Measurements from ENCODE around the gene EDARADD. TPM values are rescaled to one million over a fixed set of nuclear protein-coding genes. Genes with fewer than 3 reads are reported as not detected.

The EDARADD gene
- total and polyA plus RNA-seq, 7 experiments from 2014 or later = 0.38 to 6.6 (median 0.73) TPM; not detected in 2

DNA sequence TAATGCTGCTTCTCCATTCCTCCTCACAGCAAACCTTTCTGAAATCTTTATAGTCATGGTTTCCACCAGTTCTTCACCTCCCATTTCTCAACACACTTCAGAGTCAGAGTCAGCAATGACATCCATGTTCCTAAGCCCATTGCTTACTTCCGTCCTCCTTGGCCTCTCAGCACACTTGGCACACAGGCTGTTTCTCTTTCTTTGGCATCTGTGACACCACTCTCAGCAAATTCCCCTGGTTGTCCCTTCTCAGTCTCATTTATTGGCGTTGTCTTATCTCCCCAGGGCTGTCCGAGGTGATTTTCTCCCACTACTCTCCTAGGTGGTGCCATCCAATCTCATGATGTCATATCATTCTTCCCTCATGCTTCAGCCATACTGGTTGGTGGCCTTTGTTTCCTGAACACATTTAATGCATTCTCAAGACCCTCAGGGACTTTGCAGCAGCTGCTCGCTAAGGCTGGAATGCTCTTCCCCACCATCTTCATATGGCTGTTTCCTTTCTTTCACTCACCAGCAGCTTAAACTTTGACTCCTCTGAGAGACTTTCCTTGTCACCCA is 126.4 kb downstream of the EDARADD start:
- Mint-ChIP-seq H3K4me3 (no peak overlapping the region), H3K27me3 (peaks cover 0 to 11% (median 0%) of the 10 kb centered on the region in 5 donors), H3K36me3 (peaks cover 0 to 10% (median 3%) of the 10 kb centered on the region in 5 donors), H3K4me1 (peaks cover 18 to 46% (median 36%) of the 10 kb centered on the region in 7 donors), H3K27ac (peak overlapping the region in 1 of 9 donors; percentile 11), H3K9me3 (peaks cover 0 to 3% (median 0%) of the 10 kb centered on the region in 11 donors)
- ChIA-PET CTCF (no interaction called here), POLR2A (no interaction called here)
- peaks cover 8 to 19% of the 10 kb centered on the region in 2 donors for H3K4me1 ChIP-seq (ENCODE audit: control insufficient read depth in 2 of 2, insufficient read depth in 2 of 2, low read length in 2 of 2)
- no peak overlapping the region for H3K4me3 ChIP-seq (ENCODE audit: low read length)
- intact Hi-C loops (cut with micrococcal nuclease) = loop anchor here (5.0 kb wide), 4 partner anchors 103 to 653 kb away; partner anchors contain the start of genes GPR137B (in 1 of the 2) and LYST (in 1 of the 2)
- ATAC-seq (no peak), DNase-seq (no peak)
- H3K27ac ChIP-seq (ENCODE audit: low read depth, low read length) = no peak overlapping the region
- peaks cover 0 to 6% (median 0%) of the 10 kb centered on the region in 3 experiments for H3K36me3 ChIP-seq (ENCODE audit: control insufficient read depth in 2 of 3, insufficient read depth in 3 of 3, low read length in 3 of 3)
- H3K9me3 ChIP-seq (ENCODE audit: control insufficient read depth in 2 of 3, low read length in 3 of 3) = no peaks in the 10 kb centered on the region
- no peaks in the 10 kb centered on the region for H3K27me3 ChIP-seq (ENCODE audit: control insufficient read depth in 2 of 2, insufficient read depth in 2 of 2, low read length in 2 of 2)

DNA sequence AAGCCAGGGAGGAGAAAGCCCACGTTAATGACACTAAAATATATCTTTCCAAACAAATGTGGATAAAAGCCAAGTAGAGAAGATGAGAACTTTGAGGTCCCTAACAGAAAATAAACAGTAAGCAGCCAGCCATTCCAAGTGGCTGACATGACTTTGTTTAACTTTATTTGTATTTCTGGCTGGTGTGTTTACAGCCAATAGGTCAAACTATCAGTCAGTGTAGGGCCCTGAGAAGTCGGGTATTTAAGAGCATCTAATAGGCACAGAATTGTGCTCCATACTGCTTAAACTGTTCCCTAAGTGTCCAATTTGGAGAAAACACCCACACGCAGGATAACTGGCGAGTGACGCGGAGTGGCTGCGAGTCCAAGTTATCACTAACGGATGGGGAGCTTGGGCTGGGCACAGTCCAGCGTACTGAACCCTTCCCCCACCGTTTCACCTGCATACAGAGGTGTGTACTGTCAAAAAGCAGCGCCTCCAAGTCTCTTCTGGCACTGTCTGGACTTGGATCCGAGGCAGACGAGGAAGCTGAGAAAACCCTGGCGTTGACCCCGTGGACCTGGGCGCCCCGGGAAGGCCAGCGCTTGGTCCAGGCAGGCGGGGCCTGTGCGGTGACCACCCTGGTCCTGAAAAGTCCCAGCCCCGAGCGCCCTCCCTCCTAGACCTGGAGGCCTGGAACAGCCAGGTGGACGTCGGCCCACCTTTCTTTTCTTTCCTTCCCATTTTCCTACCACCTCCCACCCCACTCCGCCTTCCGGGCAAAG is 129.0 kb downstream of the EDARADD start:
- CTCF ChIA-PET = no interaction called here
- Histone ChIP-seq H3K4me3 (ENCODE audit: low read length) (peak overlapping the region; percentile 70), H3K36me3 (ENCODE audit: control insufficient read depth in 2 of 3, insufficient read depth in 3 of 3, low read length in 3 of 3) (peaks cover 0 to 22% (median 5%) of the 10 kb centered on the region in 3 experiments), H3K9me3 (ENCODE audit: control insufficient read depth in 2 of 3, low read length in 3 of 3) (no peaks in the 10 kb centered on the region), H3K27me3 (ENCODE audit: control insufficient read depth in 2 of 2, insufficient read depth in 2 of 2, low read length in 2 of 2) (no peaks in the 10 kb centered on the region), H3K4me1 (ENCODE audit: control insufficient read depth in 2 of 2, insufficient read depth in 2 of 2, low read length in 2 of 2) (peaks cover 4 to 5% of the 10 kb centered on the region in 2 donors), H3K27ac (ENCODE audit: low read depth, low read length) (peak overlapping the region; percentile 87)
- peaks cover 0 to 5% (median 0%) of the 10 kb centered on the region in 5 donors for H3K27me3 Mint-ChIP-seq
- peak overlapping the region; percentile 93 to 99 (median 98) for H3K27ac Mint-ChIP-seq
- H3K36me3 Mint-ChIP-seq = peaks cover 5 to 26% (median 18%) of the 10 kb centered on the region in 5 donors
- peaks cover 10 to 39% (median 35%) of the 10 kb centered on the region in 7 donors for H3K4me1 Mint-ChIP-seq
- peaks cover 0 to 3% (median 0%) of the 10 kb centered on the region in 11 donors for H3K9me3 Mint-ChIP-seq
- intact Hi-C loops (cut with micrococcal nuclease) = loop anchor here (5.0 kb wide), 4 partner anchors 106 to 656 kb away; partner anchors contain the start of genes GPR137B (in 1 of the 2) and LYST (in 1 of the 2)
- POLR2A ChIA-PET = interaction anchor here (1.0 kb wide), 1 partner anchor 20 kb away, joined by 3 read pairs; no protein-coding TSS in a partner anchor
- DNase-seq (peak in 2 of 9 donors; percentile 9 to 19), ATAC-seq (no peak)
- H3K4me3 Mint-ChIP-seq = peak overlapping the region; percentile 93 to 100 (median 99)

DNA sequence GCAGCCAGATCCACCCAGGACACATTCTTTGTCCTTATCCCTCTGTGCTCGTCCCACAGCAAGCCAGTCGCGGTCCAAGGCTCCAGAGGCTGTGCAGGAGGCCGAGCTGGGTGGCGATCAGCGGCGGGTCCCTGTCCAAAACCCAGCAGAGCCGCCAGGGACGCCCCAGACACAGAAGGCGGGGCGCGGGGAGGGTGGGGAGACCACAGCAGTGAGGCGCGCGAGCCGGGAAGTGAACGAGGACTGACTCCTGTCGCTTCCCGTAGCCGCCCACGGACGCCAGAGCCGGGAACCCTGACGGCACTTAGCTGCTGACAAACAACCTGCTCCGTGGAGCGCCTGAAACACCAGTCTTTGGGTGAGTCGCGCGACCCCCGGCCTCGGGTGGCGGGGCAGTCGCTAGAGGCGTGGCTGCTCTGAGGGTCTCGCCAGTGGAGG is 129.6 kb downstream of the EDARADD start, which contains the start of gene LGALS8:
Gene LGALS8 (plus strand): TSS at position 279 of the 438 bp plus-strand sequence. CDS start 2,089 bp downstream, outside the sequence.
- CTCF ChIA-PET = no interaction called here
- Histone ChIP-seq H3K9me3 (ENCODE audit: control insufficient read depth in 2 of 3, low read length in 3 of 3) (no peaks in the 10 kb centered on the region), H3K27ac (ENCODE audit: low read depth, low read length) (peak within 1 kb of the TSS; percentile 87), H3K4me1 (ENCODE audit: control insufficient read depth in 2 of 2, insufficient read depth in 2 of 2, low read length in 2 of 2) (peaks cover 4 to 5% of the 10 kb centered on the region in 2 donors), H3K4me3 (ENCODE audit: low read length) (peak within 1 kb of the TSS; percentile 70), H3K27me3 (ENCODE audit: control insufficient read depth in 2 of 2, insufficient read depth in 2 of 2, low read length in 2 of 2) (no peaks in the 10 kb centered on the region), H3K36me3 (ENCODE audit: control insufficient read depth in 2 of 3, insufficient read depth in 3 of 3, low read length in 3 of 3) (peaks cover 0 to 22% (median 5%) of the 10 kb centered on the region in 3 experiments)
- Mint-ChIP-seq H3K36me3 (peaks cover 5 to 26% (median 18%) of the 10 kb centered on the region in 5 donors), H3K9me3 (peaks cover 0 to 3% (median 0%) of the 10 kb centered on the region in 11 donors), H3K27ac (peak within 1 kb of the TSS; percentile 97 to 99 (median 98)), H3K4me3 (peak within 1 kb of the TSS; percentile 93 to 100 (median 99)), H3K27me3 (peaks cover 0 to 3% (median 0%) of the 10 kb centered on the region in 5 donors), H3K4me1 (peaks cover 8 to 38% (median 35%) of the 10 kb centered on the region in 7 donors)
- DNase-seq = peak; percentile 68 to 87 (median 83)
- POLR2A ChIA-PET = interaction anchor here (1.0 kb wide), 1 partner anchor 21 kb away, joined by 3 read pairs; no protein-coding TSS in a partner anchor
- peak; percentile 90 for ATAC-seq
- intact Hi-C loops (cut with micrococcal nuclease) = loop anchor here (1.0 to 5.0 kb wide), 12 partner anchors 7 to 1019 kb away; partner anchors contain the start of genes HEATR1 (in 2 of the 2), MTR (in 2 of the 2), B3GALNT2 (in 1 of the 2) and EDARADD (in 1 of the 2)

DNA sequence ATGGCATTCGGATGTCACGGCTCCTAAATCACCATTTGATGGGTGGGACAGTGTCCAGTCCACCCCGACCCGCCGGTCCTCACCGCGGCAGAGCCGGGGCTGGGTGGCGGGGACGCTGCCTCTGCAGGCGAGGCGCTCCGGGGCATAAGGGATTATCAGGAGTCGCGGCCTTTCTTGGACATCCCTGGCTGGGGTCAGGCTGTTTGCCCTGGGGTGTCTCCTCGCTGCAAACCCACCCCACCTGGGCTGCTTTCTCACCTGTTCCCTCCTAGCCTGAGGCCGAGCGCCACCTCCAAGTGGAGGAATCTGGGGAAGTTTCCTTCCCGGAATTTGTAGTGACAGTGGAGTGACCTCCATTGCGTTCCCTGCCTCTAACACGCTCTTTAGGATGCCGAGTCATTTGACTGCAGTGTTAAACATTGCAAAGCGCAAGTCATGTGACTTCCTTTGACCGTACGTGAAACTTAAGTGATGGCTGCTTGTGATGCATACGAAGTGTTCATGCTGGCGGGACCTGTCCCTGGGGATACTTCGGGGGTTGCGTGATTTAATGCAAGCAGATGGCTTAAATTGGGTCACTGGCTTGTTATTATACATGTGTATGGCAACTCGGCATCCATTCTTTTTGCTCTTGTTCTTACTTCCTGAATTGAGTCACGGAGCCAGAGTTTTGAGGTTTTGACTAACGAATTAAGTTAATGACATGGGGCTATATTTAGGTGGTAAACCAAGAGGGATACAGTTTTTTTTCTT is 130.2 kb downstream of the EDARADD start:
- peaks cover 4 to 5% of the 10 kb centered on the region in 2 donors for H3K4me1 ChIP-seq (ENCODE audit: control insufficient read depth in 2 of 2, insufficient read depth in 2 of 2, low read length in 2 of 2)
- H3K9me3 ChIP-seq (ENCODE audit: control insufficient read depth in 2 of 3, low read length in 3 of 3) = no peaks in the 10 kb centered on the region
- DNase-seq (peak; percentile 31 to 76 (median 70)), ATAC-seq (peak; percentile 90)
- Mint-ChIP-seq H3K9me3 (peaks cover 0 to 3% (median 0%) of the 10 kb centered on the region in 11 donors), H3K4me1 (peaks cover 11 to 42% (median 38%) of the 10 kb centered on the region in 7 donors), H3K27ac (peak overlapping the region; percentile 97 to 99 (median 98)), H3K4me3 (peak overlapping the region; percentile 93 to 100 (median 99)), H3K27me3 (peaks cover 0 to 3% (median 0%) of the 10 kb centered on the region in 5 donors), H3K36me3 (peaks cover 5 to 29% (median 18%) of the 10 kb centered on the region in 5 donors)
- peak overlapping the region; percentile 70 for H3K4me3 ChIP-seq (ENCODE audit: low read length)
- H3K27ac ChIP-seq (ENCODE audit: low read depth, low read length) = peak overlapping the region; percentile 87
- intact Hi-C loops (cut with micrococcal nuclease) = loop anchor here (1.0 to 5.0 kb wide), 12 partner anchors 8 to 1020 kb away; partner anchors contain the start of genes HEATR1 (in 2 of the 2), MTR (in 2 of the 2), B3GALNT2 (in 1 of the 2) and EDARADD (in 1 of the 2)
- H3K27me3 ChIP-seq (ENCODE audit: control insufficient read depth in 2 of 2, insufficient read depth in 2 of 2, low read length in 2 of 2) = no peaks in the 10 kb centered on the region
- CTCF ChIA-PET = no interaction called here
- peaks cover 0 to 22% (median 5%) of the 10 kb centered on the region in 3 experiments for H3K36me3 ChIP-seq (ENCODE audit: control insufficient read depth in 2 of 3, insufficient read depth in 3 of 3, low read length in 3 of 3)
- POLR2A ChIA-PET = interaction anchor here (0.9 to 1.0 kb wide), 4 partner anchors 12 to 247 kb away, joined by 3 to 5 read pairs (median 4); no protein-coding TSS in a partner anchor

DNA sequence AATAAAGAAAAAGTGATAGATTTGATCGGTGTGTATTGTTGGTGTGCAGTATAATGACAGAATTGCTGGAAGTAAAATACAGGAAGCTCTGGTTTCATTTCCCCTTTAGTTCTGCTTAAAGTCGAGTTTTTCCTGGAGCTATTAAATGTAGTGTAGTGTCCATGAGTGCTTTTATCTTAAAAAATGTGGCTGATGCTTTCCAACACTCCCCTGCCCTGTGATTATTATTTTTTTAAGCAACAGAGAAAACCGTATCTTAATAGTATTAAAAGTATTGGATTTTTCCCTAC is 130.8 kb downstream of the EDARADD start:
- ChIA-PET POLR2A (interaction anchor here (0.9 to 2.3 kb wide), 4 partner anchors 9 to 247 kb away, joined by 3 to 8 read pairs (median 4); no protein-coding TSS in a partner anchor), CTCF (no interaction called here)
- Mint-ChIP-seq H3K4me3 (peak overlapping the region; percentile 93 to 100 (median 99)), H3K4me1 (peaks cover 11 to 42% (median 36%) of the 10 kb centered on the region in 7 donors), H3K9me3 (peaks cover 0 to 3% (median 0%) of the 10 kb centered on the region in 11 donors), H3K27me3 (peaks cover 0 to 3% (median 0%) of the 10 kb centered on the region in 5 donors), H3K27ac (peak overlapping the region; percentile 97 to 99 (median 98)), H3K36me3 (peaks cover 5 to 29% (median 18%) of the 10 kb centered on the region in 5 donors)
- no peaks in the 10 kb centered on the region for H3K27me3 ChIP-seq (ENCODE audit: control insufficient read depth in 2 of 2, insufficient read depth in 2 of 2, low read length in 2 of 2)
- H3K27ac ChIP-seq (ENCODE audit: low read depth, low read length) = peak overlapping the region; percentile 87
- intact Hi-C loops (cut with micrococcal nuclease) = loop anchor here (1.0 to 5.0 kb wide), 12 partner anchors 9 to 1021 kb away; partner anchors contain the start of genes HEATR1 (in 2 of the 2), MTR (in 2 of the 2), B3GALNT2 (in 1 of the 2) and EDARADD (in 1 of the 2)
- peaks cover 0 to 22% (median 5%) of the 10 kb centered on the region in 3 experiments for H3K36me3 ChIP-seq (ENCODE audit: control insufficient read depth in 2 of 3, insufficient read depth in 3 of 3, low read length in 3 of 3)
- DNase-seq = no peak
- H3K9me3 ChIP-seq (ENCODE audit: control insufficient read depth in 2 of 3, low read length in 3 of 3) = no peaks in the 10 kb centered on the region
- H3K4me3 ChIP-seq (ENCODE audit: low read length) = peak overlapping the region; percentile 70
- H3K4me1 ChIP-seq (ENCODE audit: control insufficient read depth in 2 of 2, insufficient read depth in 2 of 2, low read length in 2 of 2) = peaks cover 4 to 5% of the 10 kb centered on the region in 2 donors
- ATAC-seq = peak; percentile 3
